Activated T-cell treated with anti-CD3 and anti-CD28 coated beads for 4 hours (primary cell): ENCODE measurements around the gene ATP5F1C.
A peak's percentile ranks its signal among the peaks of the same experiment; 100 is the strongest.
"Not testable (repeated sequence)": the region's sequence is repeated elsewhere in the genome, so short reads cannot be mapped to it uniquely, and the experiment has no call there.

Source experiments
- DNase-seq: peaks from one replicate; pipeline ENCODE4 v3.0.0-alpha.2; 2020

Gene ATP5F1C

GRCh38 chr10:7787857-7788638, at the start of gene ATP5F1C, which contains the start of gene KIN:
ATP5F1C (plus strand) TSS chr10:7788177; CDS start chr10:7788208, 31 bp downstream.
KIN (minus strand) TSS chr10:7787993; CDS start chr10:7787933, 60 bp downstream.
- DNase-seq, result peak; percentile 95

- no peak for DNase-seq
These were observed 49.2 kb upstream of the ATP5F1C start for GRCh38 chr10:7738536-7739407.

- DNase-seq, result no peak
These were observed 43.7 kb upstream of the ATP5F1C start for GRCh38 chr10:7744307-7744706.

- DNase-seq, result not testable (repeated sequence)
These were observed 39.3 kb upstream of the ATP5F1C start for GRCh38 chr10:7748637-7749036.

- DNase-seq, result no peak
These were observed 37.8 kb upstream of the ATP5F1C start for GRCh38 chr10:7750222-7750621.

GRCh38 chr10:7752251-7752650, 35.7 kb upstream of the ATP5F1C start:
- no peak for DNase-seq

GRCh38 chr10:7755103-7755502, 32.9 kb upstream of the ATP5F1C start:
- no peak for DNase-seq

GRCh38 chr10:7756360-7756992, 31.5 kb upstream of the ATP5F1C start:
- DNase-seq, result no peak

GRCh38 chr10:7763929-7764328, 24.0 kb upstream of the ATP5F1C start:
- no peak for DNase-seq

- no peak for DNase-seq
These were observed 21.7 kb upstream of the ATP5F1C start for GRCh38 chr10:7766241-7766640.

- DNase-seq, result no peak
These were observed 20.8 kb upstream of the ATP5F1C start for GRCh38 chr10:7767209-7767608.

- DNase-seq, result no peak
These were observed 19.6 kb upstream of the ATP5F1C start for GRCh38 chr10:7768417-7768816.

- no peak for DNase-seq
These were observed 13.9 kb upstream of the ATP5F1C start for GRCh38 chr10:7773845-7774801.

- DNase-seq, result no peak
These were observed 11.2 kb upstream of the ATP5F1C start for GRCh38 chr10:7776777-7777176.

- DNase-seq, result not testable (repeated sequence)
These were observed 5.8 kb upstream of the ATP5F1C start for GRCh38 chr10:7782194-7782593.

GRCh38 chr10:7786430-7786829, 1.5 kb upstream of the ATP5F1C start:
- no peak for DNase-seq

GRCh38 chr10:7787150-7787856, 674 bp upstream of the ATP5F1C start:
- peak; percentile 5 for DNase-seq

GRCh38 chr10:7788639-7789286, 786 bp downstream of the ATP5F1C start:
- no peak for DNase-seq

- DNase-seq, result no peak
These were observed 1.4 kb downstream of the ATP5F1C start for GRCh38 chr10:7789390-7789789.

- DNase-seq, result no peak
These were observed 4.6 kb downstream of the ATP5F1C start for GRCh38 chr10:7792541-7792940.
